GM21526 (cell line): ENCODE data around the gene MTARC1.
A peak's percentile ranks its signal among the peaks of the same experiment; 100 is the strongest.

Experiments used
- ATAC-seq: cut with Tn5 transposase; IDR thresholded peaks from one replicate; pipeline ENCODE4 v1.9.1; 2021; ENCODE audit warnings: moderate library complexity; ENCODE audit not compliant: unreplicated experiment, low FRiP score

The MTARC1 gene

GRCh38 chr1:220803401-220804201 is 16.9 kb downstream of the MTARC1 start:
- peak; percentile 65 for ATAC-seq

- ATAC-seq, result no peak
These were observed 17.5 kb downstream of the MTARC1 start for GRCh38 chr1:220804202-220804586.

- no peak for ATAC-seq
These were observed 19.7 kb downstream of the MTARC1 start for GRCh38 chr1:220806408-220806807.

- no peak for ATAC-seq
These were observed 21.0 kb downstream of the MTARC1 start for GRCh38 chr1:220807726-220808125.

- ATAC-seq, result no peak
These were observed 21.9 kb downstream of the MTARC1 start for GRCh38 chr1:220808345-220809186.

- no peak for ATAC-seq
These were observed 22.5 kb downstream of the MTARC1 start for GRCh38 chr1:220809187-220809550.

- ATAC-seq, result peak; percentile 9
These were observed 23.0 kb downstream of the MTARC1 start for GRCh38 chr1:220809704-220810103.

GRCh38 chr1:220810179-220810653 is 23.5 kb downstream of the MTARC1 start:
- peak; percentile 97 for ATAC-seq

GRCh38 chr1:220810963-220811362 is 24.2 kb downstream of the MTARC1 start:
- ATAC-seq, result no peak

GRCh38 chr1:220811695-220812094 is 25.0 kb downstream of the MTARC1 start:
- ATAC-seq, result no peak

- no peak for ATAC-seq
These were observed 25.6 kb downstream of the MTARC1 start for GRCh38 chr1:220812308-220812707.

GRCh38 chr1:220813013-220813412 is 26.3 kb downstream of the MTARC1 start:
- no peak for ATAC-seq

GRCh38 chr1:220815409-220815808 is 28.7 kb downstream of the MTARC1 start:
- no peak for ATAC-seq

- ATAC-seq, result no peak
These were observed 31.2 kb downstream of the MTARC1 start for GRCh38 chr1:220817907-220818306.

GRCh38 chr1:220818421-220819173 is 31.9 kb downstream of the MTARC1 start:
- ATAC-seq, result no peak

- no peak for ATAC-seq
These were observed 32.8 kb downstream of the MTARC1 start for GRCh38 chr1:220819467-220820026.

- ATAC-seq, result no peak
These were observed 37.6 kb downstream of the MTARC1 start for GRCh38 chr1:220824031-220824989.

GRCh38 chr1:220825819-220826551 is 39.3 kb downstream of the MTARC1 start:
- no peak for ATAC-seq

- ATAC-seq, result no peak
These were observed 40.0 kb downstream of the MTARC1 start for GRCh38 chr1:220826729-220827128.
